H1 (cell line): ENCODE results near the gene GTF2F2. TPM values are rescaled to one million over a fixed set of nuclear protein-coding genes. Genes with fewer than 3 reads are reported as not detected.

Source experiments
- ASH2L ChIP-seq: fragments of 200-600, 300-600 bp; sonication (generic); IDR thresholded peaks from one replicate; pipeline ENCODE4 v1.7.1; 2017; ENCODE audit warnings: low read length
- BCL11A ChIP-seq, 2 experiments: IDR thresholded peaks; one replicate each; pipeline ENCODE4 v1.6.1; 2011; ENCODE audit warnings: low read depth in 2 of 2, low read length in 2 of 2, mild to moderate bottlenecking in 2 of 2
- PHF8 ChIP-seq: fragments of 200-600 bp; sonication (generic); conservative IDR thresholded peaks from 2 replicates; pipeline ENCODE4 v1.7.1; 2012; ENCODE audit warnings: low read depth, mild to moderate bottlenecking, inconsistent platforms, low read length, moderate library complexity
- SUZ12 ChIP-seq: fragments of 200-600 bp; sonication (generic); IDR thresholded peaks from 2 replicates; pipeline ENCODE4 v1.6.1; 2012; ENCODE audit warnings: mild to moderate bottlenecking, inconsistent platforms, low read length, moderate library complexity, mixed read lengths
- YY1 ChIP-seq: IDR thresholded peaks from 2 replicates; pipeline ENCODE4 v1.6.1; 2011; ENCODE audit warnings: low read depth, mild to moderate bottlenecking, low read length
- polyA plus RNA-seq, 7 experiments: library from polyadenylated mRNA; depleted of rRNA in 3 of 7; stranded (reverse) in 5 of 7; unstranded in 2 of 7; fragments of >200 nt in 5 of 7; fragments of 200-250 nt in 2 of 7; gene quantifications; 1 replicate in 5 of 7; 2 replicates in 1 of 7; 4 replicates in 1 of 7; pipeline versions ENCODE4 v1.2.1 to v1.2.3, GENCODE V29; 2011 to 2013; ENCODE audit warnings: missing spikeins in 2 of 7, mixed read lengths in 2 of 7
- total RNA-seq: library from RNA; stranded (reverse); fragmentation: NEBNext Ultra II Directional; extraction: Animal tissue kit (Norgen Biotek cat#: 25700); gene quantifications from 2 replicates; pipeline ENCODE4 v1.2.1, GENCODE V29; 2021
- TF ChIP-seq, protein P1 (sequence below): IDR thresholded peaks from 2 replicates; pipeline ENCODE4 v1.6.1; 2012; ENCODE audit warnings: low read length, inconsistent platforms

The GTF2F2 gene
- total and polyA plus RNA-seq, 2 of the 8 experiments (the other 6 are each of a cell fraction or from before 2014, with no cell fraction given), result 10.8 to 31.1 TPM

DNA sequence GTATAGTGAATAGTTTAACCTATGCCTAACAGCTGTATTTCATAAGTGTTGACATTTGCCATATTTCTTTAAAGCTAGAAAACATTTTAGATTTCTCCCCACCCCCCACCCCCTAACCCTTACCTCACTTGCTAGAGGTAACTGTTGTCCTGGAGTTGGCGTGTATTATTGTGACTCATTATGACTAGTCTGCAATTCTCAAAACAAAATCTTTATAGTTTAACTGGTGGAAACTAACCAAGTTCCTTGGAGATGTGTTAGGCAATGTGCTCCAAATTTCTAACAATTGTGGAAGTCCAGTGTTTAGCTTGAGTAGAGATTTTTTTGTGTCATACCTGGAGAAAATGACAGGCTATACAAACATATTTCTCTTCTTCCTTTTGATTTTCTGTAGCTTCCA lies 42.5 kb downstream of the GTF2F2 start (continued):
- TF ChIP-seq, protein P1, sequence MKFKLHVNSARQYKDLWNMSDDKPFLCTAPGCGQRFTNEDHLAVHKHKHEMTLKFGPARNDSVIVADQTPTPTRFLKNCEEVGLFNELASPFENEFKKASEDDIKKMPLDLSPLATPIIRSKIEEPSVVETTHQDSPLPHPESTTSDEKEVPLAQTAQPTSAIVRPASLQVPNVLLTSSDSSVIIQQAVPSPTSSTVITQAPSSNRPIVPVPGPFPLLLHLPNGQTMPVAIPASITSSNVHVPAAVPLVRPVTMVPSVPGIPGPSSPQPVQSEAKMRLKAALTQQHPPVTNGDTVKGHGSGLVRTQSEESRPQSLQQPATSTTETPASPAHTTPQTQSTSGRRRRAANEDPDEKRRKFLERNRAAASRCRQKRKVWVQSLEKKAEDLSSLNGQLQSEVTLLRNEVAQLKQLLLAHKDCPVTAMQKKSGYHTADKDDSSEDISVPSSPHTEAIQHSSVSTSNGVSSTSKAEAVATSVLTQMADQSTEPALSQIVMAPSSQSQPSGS, result no peak
- TF ChIP-seq SUZ12 (no peak), ASH2L (no peak), PHF8 (no peak), YY1 (no peak), BCL11A (IDR thresholded peaks at IDR 0.05; ENCODE audit: low read depth in 2 of 2, low read length in 2 of 2) (no peak)
